Measurements from ENCODE around the gene TYROBP.
"Not testable (repeated sequence)": the region's sequence is repeated elsewhere in the genome, so short reads cannot be mapped to it uniquely, and the experiment has no call there.

TYROBP gene

DNA sequence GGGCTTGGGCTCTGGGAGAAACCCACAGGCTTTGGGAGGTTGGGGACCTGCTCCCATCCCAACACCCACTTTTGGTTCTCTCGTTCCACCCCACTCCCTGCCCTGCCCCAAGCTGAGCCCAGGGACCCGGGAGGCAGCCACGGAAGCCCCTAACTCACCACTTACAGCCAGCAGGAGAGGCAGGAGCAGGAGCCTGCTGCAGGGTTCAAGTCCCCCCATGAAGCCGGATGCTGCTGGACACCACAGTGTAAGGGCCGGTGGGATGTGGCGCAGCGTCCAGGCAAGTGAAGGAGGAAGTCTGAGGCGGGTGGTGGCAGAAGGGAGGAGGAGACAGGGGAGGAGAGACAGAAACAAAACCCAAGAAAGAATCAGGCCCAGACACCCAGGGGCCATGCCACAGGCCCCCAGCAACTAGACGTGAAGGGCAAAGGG lies at the start of gene TYROBP:
Gene TYROBP, minus strand, starts transcription at position 286 of the 432 bp plus-strand sequence. Its CDS starts 67 bp downstream, at position 219.
- no peak for DNase-seq

DNA sequence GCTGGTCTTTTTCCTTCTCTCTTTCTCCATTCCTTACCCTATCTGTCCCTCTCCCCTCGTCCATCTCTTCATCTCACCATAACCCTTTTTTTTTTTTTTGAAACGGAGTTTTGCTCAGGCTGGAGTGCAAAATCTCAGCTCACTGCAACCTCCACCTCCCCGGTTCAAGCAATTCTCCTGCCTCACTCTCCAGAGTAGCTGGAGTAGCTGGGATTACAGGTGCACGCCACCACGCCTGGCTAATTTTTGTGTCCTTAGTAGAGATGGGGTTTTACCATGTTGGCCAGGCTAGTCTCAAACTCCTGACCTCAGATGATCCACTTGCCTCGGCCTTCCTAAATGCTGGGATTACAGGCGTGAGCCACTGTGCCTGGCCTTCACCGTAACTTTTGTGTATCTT lies 49.3 kb upstream of the TYROBP start:
- DNase-seq: not testable (repeated sequence)

DNA sequence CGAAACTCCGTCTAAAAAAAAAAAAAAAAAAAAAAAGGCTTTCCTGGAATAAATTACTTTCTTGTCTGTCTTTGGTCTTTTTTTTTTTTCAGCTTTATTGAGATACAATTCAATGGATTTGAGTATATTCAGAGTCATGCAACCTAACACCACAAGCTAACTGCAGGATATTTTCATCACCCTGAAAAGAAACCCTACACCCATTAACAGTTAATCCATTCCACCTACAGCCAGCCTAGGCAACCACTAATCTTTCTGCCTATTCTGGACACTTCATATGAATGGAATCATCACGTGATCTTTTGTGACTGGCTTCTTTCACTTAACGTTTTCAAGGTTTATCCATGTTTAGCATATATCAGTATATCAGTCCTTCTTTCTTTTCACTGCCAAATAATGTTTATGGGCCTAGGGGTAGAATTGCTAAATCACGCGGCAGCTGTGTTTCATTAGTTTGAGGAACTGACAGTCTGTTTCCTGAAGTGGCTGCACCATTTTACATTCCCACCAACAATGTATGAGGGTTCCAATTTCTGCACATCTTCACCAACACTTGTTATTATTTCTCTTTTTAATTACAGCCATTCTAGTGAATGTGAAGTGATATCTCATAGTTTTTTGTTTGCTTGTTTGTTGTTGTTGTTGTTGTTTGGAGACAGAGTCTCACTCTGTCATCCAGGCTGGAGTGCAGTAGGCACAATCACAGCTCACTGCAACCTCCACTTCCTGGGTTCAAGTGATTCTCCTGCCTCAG lies 48.0 kb upstream of the TYROBP start:
- no peak for DNase-seq

DNA sequence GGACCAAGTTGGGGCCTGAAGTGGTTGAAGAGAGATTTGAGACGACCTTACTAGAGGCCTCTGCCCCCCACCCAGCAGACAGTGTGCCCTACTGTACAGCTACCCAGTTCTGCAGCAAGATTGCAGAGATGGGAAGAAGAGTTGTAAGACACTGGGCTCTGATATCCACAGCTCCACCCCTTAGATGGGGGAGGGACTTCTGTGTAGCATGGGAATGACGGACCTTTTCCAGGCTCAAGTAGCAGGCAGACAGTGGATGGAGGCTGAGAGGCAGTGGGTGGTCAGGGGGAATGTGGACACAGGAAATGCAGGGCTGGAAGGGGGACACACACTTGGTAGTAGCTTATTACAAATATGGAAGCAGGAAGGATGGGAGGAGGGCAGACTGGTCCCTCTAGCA lies 41.0 kb upstream of the TYROBP start:
- DNase-seq: no peak

DNA sequence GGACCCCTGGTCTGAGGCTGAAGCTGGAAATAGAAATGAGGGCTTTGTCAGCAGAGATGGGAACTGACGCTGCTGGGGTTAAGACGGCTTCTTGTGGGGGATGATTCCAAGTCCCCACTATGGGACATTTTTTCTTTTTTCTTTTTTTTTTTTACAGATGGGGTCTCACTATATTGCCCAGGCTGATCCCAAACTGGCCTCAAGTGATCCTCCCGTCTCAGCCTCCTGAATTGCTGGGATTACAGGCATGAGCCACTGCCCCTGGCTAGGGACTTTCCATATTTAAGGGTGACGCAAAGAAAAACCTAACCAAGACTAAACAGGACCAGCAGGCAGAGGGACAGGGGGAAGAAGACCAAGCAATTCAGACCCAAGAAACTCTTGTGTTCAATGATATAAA lies 38.1 kb upstream of the TYROBP start:
- no peak for DNase-seq

DNA sequence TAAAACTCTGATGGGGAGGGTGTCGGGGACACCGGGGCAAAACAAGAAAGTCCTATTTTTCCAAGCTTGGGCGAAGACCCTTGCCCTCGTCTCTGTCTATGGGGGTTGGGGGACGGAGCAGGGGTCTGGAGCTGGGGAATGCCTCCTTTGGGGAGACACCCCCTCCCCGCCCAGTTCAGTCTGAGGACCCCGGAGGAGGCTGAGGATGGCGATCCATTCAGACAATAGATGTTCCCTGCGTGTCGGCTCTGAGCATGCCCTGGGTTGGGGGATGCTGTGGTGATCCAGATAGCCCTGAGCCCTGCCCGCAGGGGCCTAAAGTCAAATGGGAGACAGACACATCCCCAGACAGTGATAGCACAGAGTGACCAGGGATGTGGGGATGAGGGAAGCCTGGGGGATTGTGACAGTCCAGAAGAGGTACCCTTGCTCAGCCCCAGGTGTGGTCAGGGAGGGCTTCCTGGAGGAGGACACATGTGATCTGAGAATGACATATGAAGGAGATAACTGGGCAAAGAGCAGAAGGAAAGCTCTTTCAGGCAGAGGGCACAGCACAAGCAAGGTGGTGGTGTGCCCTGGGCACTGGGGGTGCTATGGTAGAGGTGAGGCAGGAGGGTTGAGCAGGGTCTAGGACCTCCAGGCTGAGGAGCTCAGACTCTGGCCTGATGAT lies 37.2 kb upstream of the TYROBP start:
- no peak for DNase-seq

DNA sequence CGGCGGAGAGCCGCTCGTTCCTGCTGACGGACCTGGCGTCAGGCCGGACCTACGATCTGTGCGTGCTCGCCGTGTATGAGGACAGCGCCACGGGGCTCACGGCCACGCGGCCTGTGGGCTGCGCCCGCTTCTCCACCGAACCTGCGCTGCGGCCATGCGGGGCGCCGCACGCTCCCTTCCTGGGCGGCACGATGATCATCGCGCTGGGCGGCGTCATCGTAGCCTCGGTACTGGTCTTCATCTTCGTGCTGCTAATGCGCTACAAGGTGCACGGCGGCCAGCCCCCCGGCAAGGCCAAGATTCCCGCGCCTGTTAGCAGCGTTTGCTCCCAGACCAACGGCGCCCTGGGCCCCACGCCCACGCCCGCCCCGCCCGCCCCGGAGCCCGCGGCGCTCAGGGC lies 36.5 kb upstream of the TYROBP start:
- no peak for DNase-seq

DNA sequence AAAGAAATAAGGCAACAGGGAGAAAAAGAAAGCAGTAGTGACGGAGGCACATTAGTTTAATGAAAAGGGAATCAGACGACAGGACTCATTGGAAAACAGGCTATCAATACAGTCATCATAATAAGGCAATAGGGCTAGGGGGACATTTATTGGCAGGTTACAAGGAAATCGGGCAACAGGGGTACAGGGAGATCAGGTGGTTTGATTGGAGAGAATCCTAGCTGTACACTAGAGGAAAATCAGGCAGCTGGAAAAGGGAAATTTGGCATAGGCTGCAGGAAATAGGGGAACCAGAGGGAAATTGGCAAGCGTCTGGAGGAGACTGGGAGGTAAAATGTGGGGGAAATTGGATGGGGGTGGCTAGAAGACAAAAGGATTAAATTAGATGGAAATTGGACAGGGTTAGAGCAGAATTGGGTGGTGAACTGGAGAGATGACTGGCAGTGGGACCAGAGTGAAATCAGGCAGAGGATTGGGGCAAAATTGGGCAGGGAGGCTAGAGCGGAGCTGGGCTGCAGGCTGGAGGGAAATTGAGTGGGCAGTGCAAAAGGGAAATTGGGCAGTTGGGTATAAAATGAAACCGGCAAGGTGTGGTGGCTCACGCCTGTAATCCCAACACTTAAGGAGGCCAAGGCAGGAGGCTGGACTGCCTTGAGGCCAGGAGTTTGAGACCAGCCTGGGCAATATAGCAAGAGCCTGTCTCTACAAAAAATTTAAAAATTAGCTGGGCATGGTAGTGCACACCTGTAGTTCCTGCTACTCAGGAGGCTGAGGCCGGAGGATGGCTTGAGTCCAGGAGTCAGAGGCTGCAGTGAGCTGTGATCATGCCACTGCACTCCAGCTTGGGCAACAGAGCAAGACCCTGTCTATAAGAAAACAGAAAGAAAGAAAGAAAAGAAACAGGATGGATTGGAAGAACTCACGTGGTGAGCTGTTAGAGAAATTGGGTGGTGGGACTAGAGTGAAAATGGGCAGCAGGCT lies 35.5 kb upstream of the TYROBP start:
- no peak for DNase-seq

DNA sequence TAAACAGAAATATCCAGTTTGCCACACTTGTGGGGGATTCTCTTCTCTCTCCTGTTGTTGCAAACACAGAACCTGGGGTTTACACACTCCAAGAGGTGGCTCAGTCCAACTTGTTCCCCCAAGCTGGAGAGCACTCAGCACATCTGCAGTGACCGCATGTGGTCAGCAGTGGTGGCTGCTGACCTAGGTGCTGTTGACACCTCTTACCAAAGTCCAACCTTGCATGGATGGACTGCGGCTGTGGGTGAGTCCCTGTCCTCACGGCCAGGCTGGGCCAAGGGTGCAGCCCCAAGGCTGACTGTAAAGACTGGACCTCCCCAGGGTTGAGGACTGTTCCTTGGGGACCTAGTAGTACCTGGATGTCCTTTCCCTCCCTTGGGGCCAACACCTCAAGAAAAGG lies 34.1 kb upstream of the TYROBP start:
- DNase-seq: no peak

DNA sequence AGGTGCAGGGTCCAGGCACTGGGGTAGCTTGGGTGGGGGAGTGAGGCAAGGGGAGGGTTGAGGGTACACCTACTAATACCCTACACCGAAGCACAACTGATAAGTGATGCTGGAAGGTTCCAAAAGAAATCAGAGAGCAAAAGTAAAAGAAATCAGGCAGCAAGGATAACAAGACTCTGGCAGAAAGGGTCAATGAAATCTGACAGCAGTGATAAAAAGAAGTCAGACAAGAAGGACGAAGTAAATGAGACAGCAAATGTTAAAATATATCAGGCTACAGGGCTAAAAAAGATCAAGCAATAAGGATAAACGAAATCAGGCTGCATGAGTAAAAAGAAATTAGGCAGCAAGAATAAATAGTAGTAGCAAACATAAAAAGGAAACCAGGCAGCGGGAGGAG lies 32.7 kb upstream of the TYROBP start:
- no peak for DNase-seq

DNA sequence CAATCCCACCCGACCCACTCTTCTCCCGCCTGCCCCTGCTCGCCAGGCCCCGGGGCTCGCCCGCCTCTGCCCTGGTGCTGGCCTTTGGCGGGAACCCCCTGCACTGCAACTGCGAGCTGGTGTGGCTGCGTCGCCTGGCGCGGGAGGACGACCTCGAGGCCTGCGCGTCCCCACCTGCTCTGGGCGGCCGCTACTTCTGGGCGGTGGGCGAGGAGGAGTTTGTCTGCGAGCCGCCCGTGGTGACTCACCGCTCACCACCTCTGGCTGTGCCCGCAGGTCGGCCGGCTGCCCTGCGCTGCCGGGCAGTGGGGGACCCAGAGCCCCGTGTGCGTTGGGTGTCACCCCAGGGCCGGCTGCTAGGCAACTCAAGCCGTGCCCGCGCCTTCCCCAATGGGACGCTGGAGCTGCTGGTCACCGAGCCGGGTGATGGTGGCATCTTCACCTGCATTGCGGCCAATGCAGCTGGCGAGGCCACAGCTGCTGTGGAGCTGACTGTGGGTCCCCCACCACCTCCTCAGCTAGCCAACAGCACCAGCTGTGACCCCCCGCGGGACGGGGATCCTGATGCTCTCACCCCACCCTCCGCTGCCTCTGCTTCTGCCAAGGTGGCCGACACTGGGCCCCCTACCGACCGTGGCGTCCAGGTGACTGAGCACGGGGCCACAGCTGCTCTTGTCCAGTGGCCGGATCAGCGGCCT lies 32.1 kb upstream of the TYROBP start:
- no peak for DNase-seq

DNA sequence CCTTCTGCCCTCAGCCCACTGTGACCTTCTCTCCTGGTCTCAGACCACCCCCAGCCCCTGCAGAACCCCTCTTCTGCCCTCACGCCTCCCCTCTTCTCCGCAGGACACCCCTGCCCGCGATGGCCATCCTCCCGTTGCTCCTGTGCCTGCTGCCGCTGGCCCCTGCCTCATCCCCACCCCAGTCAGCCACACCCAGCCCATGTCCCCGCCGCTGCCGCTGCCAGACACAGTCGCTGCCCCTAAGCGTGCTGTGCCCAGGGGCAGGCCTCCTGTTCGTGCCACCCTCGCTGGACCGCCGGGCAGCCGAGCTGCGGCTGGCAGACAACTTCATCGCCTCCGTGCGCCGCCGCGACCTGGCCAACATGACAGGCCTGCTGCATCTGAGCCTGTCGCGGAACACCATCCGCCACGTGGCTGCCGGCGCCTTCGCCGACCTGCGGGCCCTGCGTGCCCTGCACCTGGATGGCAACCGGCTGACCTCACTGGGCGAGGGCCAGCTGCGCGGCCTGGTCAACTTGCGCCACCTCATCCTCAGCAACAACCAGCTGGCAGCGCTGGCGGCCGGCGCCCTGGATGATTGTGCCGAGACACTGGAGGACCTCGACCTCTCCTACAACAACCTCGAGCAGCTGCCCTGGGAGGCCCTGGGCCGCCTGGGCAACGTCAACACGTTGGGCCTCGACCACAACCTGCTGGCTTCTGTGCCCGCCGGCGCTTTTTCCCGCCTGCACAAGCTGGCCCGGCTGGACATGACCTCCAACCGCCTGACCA lies 31.4 kb upstream of the TYROBP start:
- no peak for DNase-seq

DNA sequence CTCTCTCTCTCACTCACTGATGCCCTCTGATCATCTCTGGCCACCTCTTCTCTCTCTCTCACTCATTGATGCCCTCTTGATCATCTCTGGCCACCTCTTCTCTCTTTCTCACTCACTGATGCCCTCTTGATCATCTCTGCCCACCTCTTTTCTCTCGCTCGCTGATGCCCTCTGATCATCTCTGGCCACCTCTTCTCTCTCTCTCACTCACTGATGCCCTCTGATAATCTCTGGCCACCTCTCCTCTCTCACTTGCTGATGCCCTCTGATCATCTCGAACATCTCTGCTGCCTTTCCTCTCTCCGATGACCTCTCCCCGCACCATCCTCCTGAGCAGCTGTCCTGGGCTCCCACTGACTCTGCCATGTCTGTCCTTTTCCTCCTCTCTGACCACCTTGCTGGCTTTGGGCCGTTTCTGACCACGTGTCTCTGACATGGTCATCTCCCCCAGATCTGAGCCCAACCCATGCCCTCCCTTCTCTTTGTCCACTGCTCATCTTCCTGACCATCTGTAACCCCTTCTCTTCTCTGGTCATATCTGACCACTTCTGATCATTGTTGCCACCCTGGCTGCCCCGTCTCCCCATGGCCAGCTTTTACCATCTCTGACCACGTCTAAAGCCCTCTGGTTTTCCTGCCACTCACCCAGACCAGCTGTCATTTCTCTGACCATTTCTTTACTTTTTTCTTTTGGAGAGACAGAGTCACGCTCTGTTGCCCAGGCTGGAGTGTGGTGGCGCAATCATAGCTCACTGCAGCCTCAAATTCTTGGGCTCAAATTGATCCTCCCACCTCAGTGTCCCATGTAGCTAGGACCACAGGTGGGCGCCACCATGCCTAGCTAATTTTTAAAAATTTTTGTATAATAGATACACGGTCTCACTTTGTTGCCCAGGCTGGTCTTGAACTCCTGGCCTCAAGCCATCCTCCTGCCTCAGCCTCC lies 30.5 kb upstream of the TYROBP start:
- no peak for DNase-seq

DNA sequence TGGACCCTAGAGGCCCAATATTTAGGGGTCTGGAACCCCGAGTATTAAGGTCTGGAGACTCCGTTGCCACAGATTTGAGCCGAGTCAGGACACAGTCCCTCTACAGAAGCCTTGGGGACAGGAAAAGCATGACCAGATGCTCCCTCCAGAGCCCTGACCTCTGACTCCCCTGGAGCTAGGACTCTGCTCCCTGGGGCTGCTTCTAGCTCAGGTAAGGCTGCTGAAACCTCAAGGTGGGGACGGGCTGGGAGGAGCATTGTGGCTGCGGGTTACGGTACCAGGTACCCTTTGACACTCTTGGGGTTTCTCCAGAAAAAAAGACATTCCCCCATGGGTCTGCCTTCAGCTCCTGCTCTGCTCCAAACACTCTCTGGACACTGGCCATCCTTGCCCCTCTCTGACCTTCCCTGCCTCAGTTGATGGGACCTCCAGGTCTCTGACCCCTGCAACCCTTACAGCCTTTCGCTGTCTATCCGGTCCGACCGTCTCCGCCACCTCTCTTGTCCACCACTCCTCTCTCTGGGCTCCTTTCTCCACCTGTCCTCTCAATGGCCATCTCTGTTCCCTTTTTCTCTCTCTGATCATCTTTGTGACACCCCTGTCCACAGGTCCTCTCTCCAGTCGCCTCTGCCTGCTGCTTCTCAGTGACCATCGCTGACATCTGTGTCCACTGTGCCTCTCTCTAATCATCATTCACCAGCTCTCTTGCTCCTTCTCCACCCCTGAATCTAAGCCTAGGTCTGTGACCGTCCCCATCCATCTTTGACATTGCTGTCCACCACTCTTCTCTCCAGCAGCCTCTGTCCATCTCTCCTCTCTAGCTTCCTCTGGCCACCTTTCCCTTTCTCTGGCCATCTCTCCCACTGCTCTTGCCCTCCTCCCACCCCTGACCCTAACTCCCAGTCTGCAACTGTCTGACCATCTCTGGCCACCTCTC lies 29.5 kb upstream of the TYROBP start:
- no peak for DNase-seq

DNA sequence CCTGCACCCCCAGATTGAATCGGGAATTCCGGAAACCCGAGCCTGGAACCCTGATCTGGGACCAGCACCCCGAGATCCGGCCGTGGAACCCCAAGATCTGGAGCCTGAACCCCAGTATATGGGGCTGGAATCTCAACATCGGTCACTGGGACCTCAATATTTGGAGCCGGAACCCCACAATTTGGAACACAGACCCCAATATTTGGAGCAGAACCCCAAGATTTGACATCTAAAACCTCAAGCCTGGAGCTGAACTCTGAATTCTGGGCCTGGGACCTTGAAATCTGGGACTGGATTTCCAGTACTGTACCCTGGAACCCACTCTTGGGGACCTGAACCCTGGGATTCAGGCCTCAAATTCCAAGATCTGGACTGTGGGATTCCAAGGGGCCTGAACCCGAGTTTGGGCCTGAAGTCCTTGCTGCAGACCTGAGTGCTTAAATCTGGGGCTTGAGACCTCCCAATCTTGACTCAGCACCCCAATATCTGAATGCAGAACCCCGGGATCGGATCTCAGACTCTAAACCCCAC lies 28.7 kb upstream of the TYROBP start:
- no peak for DNase-seq

DNA sequence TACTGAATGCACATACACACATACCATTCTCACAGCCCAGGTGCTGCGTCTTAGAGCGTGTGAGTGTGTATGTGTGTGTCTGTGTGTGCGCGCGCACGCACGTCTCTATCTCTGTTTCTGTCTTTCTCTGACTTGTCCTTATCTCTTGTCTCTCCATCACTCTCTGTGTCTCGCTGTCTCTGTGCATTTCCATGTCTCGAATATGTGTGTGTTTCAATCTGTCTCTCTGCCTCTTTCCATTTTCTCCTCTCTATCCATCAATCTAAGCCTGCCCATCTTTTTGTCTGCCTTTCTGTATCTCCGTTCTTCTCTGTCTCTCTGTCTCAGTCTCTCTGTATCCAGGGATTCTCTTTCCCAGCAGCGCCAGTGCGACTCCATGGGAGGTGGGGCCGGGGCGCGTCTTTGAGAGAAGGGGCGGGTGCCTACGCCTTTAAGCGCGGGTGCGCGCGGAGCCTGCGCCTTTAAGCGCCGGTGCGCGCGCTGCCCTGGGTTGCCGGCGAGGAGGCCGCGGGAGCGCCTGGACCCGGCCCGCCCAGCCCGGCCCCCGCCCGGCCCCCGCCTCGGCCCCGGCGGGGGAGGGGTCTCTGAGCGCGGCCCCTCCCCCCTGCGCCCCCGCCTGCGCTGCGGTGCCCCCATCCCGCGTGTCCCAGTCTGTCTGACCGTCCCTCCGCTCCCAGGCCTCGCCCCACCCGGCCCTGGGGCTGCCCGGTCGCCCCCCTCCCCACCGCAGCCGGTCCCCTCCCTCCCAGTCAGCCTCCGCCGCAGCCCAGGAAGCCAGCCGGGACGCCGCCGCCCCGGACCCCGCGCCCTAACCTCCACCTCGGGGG lies 28.0 kb upstream of the TYROBP start, which contains the start of gene LRFN3:
Gene LRFN3, plus strand, starts transcription at position 464 of the 827 bp plus-strand sequence. CDS start 3,052 bp downstream, outside the sequence.
- peak; percentile 73 to 84 for DNase-seq

DNA sequence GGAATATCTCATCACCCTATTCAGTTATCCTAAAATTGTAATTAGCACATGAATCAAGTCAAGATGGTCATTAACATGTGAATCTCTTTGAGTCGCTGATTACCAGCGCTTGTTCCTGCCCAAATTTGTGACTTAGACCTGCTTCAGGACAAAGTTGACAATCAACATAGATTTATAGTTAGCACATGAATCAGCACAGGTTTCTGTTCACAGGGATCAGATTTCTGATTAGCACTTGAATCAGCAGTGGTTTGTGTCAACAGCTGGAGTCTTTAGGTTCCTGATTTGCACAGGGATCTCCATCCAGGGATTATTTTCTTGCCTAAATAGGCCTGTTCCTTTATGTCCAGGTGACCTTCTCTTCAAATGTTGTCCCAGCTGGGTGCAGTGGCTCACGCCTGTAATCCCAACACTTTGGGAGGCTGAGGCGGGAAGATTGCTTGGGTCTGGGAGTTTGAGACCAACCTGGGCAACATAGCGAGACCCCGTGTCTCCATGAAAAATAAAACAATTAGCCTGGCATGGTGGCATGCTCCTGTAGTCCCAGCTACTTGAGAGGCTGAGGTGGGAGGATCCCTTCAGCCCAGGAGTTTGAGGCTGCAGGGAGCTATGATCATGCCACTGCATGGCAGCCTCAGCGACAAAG lies 24.3 kb upstream of the TYROBP start:
- no peak for DNase-seq

DNA sequence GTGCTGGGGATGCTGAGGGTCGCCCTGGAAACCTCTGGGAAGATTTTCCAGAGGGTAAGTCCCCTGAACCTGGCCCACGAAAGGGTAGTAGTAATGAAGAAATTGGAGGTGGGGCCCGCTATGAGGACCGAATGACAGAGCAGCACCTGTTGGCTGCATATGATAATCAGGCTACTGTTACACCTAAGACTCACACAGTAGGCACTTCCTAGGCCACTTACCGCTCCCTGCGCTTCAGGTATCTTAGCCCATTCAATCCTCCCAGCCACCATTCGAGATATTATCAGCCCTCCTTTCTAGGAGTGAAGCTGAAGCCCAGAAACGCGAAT lies 23.7 kb upstream of the TYROBP start:
- no peak for DNase-seq

Data from NCI-H1930 (cell line).